Right ventricle myocardium superior (tissue), 1 donor: ENCODE measurements around the gene LRRC71. TPM values are rescaled to one million over a fixed set of nuclear protein-coding genes. Genes with fewer than 3 reads are reported as not detected.

Experiments
- ATAC-seq: fragments of 200-7000 bp; cut with Tn5 transposase; one replicate; pipeline ENCODE4 v1.9.1; 2020; ENCODE audit warnings: mild to moderate bottlenecking; ENCODE audit not compliant: poor library complexity
- DNase-seq: peaks from one replicate; pipeline ENCODE4 v3.0.0-alpha.2; 2020
- intact Hi-C: fragments of 100-400 bp; cut with DNase I; formaldehyde crosslinking; loops from one replicate; pipeline ENCODE4 v1.11.2; 2022
- microRNA-seq: library from miRNA; unstranded; fragments of <30 nt; microRNA quantifications from one replicate; pipeline ENCODE4 v1.2.0, GENCODE V29; 2020
- total RNA-seq: library from RNA; stranded (reverse); fragmentation: NEBNext Ultra II Directional; extraction: Animal tissue kit (Norgen Biotek cat#: 25700); gene quantifications from one replicate; pipeline ENCODE4 v1.2.1, GENCODE V29; 2021
- donor health status: DM: no; HTN: yes; CAD: no; lungs with severe emphysema.

LRRC71 gene
- total RNA-seq, 1 donor from 2014 or later = not detected

GRCh38 chr1:156959414-156959813 is 39.0 kb downstream of the LRRC71 start:
- no peak for ATAC-seq
- intact Hi-C loops = no loop called here
- DNase-seq = no peak

- intact Hi-C loops = no loop called here
- no peak for ATAC-seq
- DNase-seq = no peak
Measured at GRCh38 chr1:156959925-156960324, 39.5 kb downstream of the LRRC71 start.

DNA sequence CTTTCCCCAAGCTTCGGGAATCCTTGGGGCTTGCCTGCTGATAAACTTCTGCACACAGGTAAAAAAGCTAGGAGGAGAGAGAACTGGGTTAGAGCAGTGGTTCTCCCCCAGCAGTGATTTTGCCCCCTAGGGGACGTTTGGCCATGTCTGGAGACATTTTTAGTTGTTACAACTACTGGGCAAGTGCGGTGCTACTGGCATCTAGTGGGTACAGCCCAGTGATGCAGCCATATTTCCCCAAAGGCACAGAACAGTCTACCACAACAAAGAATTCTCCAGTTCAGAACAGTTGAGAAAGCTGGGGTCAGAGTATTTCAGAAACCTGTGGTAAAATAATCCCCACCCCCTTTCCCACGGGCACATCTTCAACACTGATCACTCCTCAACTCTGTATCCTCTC is 41.3 kb downstream of the LRRC71 start:
- ATAC-seq (no peak), DNase-seq (no peak)
- intact Hi-C loops = no loop called here

- ATAC-seq (peak; percentile 53), DNase-seq (no peak)
- intact Hi-C loops = no loop called here
Measured at GRCh38 chr1:156963621-156964020, 43.2 kb downstream of the LRRC71 start.

DNA sequence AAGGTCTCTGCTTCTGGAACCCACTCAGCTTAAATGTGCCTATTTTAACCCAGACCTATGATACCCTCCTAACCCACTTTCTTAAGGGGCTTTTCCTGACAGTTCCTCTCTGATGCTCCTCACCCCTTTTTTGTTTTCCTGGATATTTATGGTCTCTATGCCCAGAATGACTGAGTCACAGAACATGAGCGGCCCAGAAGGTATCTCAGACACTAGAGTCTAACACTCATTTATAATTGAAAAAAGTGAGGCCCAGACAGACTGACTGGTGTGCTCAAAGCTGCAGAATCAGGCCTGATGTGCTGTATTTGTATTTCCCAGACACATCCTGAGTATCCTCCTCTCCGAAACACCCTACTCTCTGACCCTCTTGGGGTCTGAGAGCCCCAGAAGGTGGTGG is 44.0 kb downstream of the LRRC71 start:
- ATAC-seq (no peak), DNase-seq (no peak)
- intact Hi-C loops = no loop called here

DNA sequence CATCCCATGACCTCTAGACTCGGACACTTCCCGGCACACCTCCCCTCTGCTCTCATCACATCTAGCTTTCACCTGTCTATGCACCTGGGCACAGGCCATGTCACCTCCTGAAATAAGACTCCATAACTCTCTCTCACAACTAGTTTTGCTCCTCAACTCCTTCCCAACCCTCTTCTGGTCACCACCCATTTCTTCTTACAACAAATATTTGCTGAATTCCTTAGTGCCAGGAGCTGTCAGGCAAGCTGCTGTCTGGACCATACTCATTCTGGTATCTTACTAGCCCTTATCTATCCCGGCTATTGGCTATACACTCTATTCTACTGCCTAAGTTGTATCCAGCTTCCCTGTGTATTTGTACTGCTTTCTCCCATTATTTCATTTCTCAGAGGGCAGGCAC is 49.1 kb downstream of the LRRC71 start:
- intact Hi-C loops = no loop called here
- DNase-seq (no peak), ATAC-seq (no peak)

GRCh38 chr1:156970017-156970416 is 49.6 kb downstream of the LRRC71 start:
- ATAC-seq = no peak
- intact Hi-C loops = no loop called here
- DNase-seq = no peak

DNA sequence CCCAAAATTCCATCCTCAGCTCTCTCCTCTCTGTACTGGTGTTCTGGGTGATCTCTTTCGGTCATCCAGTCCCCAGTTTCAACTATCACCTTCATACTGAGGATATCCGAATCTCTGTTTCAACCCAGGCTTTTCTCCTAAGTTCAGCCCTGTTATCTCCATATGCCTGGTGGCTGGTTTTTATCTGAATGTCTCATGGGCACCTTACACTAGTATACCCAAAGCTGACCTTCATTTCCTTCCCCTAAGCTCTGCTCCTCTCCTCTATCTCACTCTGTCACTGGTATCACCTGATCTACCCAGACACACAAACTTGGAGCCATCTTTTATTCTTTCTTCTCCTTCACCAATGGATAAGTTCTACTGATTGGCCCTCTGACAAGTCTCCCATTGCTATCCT is 53.0 kb downstream of the LRRC71 start:
- intact Hi-C loops = no loop called here
- DNase-seq (no peak), ATAC-seq (no peak)

GRCh38 chr1:156975084-156975483 is 54.7 kb downstream of the LRRC71 start:
- intact Hi-C loops = no loop called here

DNA sequence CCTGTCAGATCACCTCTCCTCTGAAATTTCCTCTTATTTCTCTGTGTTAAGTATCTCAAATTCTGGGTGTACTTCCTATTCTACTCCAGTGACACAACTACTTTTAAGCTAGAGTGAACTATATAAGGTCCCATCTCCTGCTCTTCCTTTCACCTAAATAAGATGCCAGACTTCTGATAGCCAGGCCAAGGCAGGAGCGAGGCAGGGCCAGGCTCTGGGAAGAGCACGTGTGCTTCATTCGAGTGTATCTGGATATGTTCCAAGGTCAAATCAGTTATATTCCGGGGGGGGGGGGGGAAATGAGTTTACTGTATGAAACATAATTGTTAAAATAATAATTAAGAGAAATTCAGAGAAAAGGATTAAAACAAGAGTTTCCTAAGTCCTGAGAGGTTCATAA is 60.1 kb downstream of the LRRC71 start:
- ATAC-seq (peak; percentile 66), DNase-seq (no peak)
- intact Hi-C loops = loop anchor here (10.0 kb wide), 2 partner anchors 64 to 94 kb away; partner anchors contain the start of gene ARHGEF11

More at GRCh38 chr1:156975084-156975483, 54.7 kb downstream of the LRRC71 start:
- no peak for DNase-seq
- ATAC-seq = no peak

Small RNA genes lying within 50 kb of the gene (microRNA-seq; reads per million reads assigned to microRNA genes)
- not detected for gene MIR765

Other genes starting within 250 kb of the LRRC71 start
- 103 TPM for gene NES, start 243.2 kb upstream of the LRRC71 start, total RNA-seq
- gene CRABP2, start 215.0 kb upstream of the LRRC71 start, total RNA-seq = 0.59 TPM
- 14.4 TPM for gene METTL25B, start 192.2 kb upstream of the LRRC71 start, total RNA-seq
- 12.3 TPM for gene ISG20L2, start 191.9 kb upstream of the LRRC71 start, total RNA-seq
- 99.8 TPM for gene MRPL24, start 179.5 kb upstream of the LRRC71 start, total RNA-seq
- gene HDGF, start 169.0 kb upstream of the LRRC71 start, total RNA-seq = 185 TPM
- 39.4 TPM for gene PRCC, start 153.1 kb upstream of the LRRC71 start, total RNA-seq
- 1.1 TPM for gene SH2D2A, start 103.8 kb upstream of the LRRC71 start, total RNA-seq
- gene INSRR, start 61.5 kb upstream of the LRRC71 start, total RNA-seq = 0.40 TPM
- gene NTRK1, start 59.8 kb upstream of the LRRC71 start, total RNA-seq = 2.5 TPM
- gene PEAR1, start 26.9 kb upstream of the LRRC71 start, total RNA-seq = 6.7 TPM
- gene ARHGEF11, start 125.1 kb downstream of the LRRC71 start, total RNA-seq = 29.9 TPM
- not detected for gene ETV3L, start 179.2 kb downstream of the LRRC71 start, total RNA-seq
- gene ETV3, start 217.8 kb downstream of the LRRC71 start, total RNA-seq = 16.4 TPM